Measurements from ENCODE around the gene AUTS2.
A peak's percentile ranks its signal among the peaks of the same experiment; 100 is the strongest.

The AUTS2 gene

DNA sequence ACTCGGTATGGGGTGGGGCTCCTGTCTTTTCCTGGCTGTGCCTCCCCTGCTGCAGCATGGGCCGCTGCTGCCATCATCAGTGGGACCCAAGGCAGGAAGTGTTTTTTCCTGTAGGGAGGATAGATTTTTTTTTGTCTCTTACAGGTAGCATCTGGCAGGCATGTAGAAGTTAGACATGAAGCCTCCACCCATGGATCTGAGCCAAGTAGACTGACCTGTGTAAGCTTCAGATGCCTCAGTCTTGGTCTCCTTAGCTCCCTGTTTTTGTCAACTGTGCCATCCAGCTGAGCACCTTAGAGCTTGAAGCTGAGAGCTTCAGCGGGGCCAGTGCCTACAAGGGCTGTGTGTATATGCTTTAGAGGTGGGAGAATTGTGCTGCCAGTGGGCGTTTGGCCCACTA, 93.5 kb downstream of the AUTS2 start:
- no peak for DNase-seq

- DNase-seq = no peak
Observed at GRCh38 chr7:69692611-69693010, 94.3 kb downstream of the AUTS2 start.

- DNase-seq = no peak
Observed at GRCh38 chr7:69693042-69693441, 94.8 kb downstream of the AUTS2 start.

DNA sequence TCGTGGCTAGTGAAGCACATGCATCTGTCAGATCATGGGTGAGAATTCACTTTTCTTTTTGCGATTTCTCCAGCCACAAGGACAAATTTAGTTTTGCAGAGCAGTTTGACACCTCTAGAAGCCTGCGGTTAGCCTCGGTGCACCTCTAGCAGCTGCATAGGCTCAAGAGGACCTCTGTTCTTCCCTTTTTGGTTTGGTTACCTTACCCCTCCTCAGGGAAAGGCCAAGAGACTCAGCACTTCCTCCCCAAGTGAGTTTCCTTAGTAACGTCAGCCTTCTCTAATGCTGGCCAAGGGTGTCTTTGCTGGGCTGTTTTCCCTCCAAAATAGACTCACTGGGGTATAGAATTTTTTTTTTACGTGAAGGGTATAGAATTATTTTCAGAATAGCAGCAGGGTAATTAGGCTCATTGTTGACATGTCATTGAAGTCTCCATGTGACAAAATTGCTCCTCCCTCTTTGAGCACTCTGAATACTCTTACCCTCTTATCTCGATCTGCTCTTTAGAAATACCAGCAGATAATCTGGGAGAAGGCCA, 97.8 kb downstream of the AUTS2 start:
- DNase-seq = no peak

GRCh38 chr7:69696686-69697685, 98.7 kb downstream of the AUTS2 start:
- DNase-seq = no peak

- DNase-seq = no peak
Observed at GRCh38 chr7:69698109-69698825, 100.0 kb downstream of the AUTS2 start.

DNA sequence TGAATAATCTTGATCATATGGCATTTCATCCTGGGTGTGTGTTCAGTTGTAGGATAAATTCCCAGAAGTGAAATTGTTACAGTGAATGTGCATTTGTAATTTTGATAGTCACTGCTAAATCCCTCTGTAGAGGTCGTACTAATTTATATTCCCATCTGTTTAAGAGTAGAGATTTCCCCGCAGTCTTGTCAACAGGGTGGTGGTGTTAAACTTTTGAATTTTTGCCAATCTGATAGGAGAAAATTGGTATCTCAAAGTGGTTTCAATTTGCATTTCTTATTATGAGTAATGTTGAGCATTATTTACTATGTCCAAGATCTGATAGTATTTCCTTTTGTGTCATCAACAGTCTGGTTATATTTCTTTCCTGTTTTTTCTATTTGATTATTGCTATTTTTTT, 101.7 kb downstream of the AUTS2 start:
- no peak for DNase-seq

DNA sequence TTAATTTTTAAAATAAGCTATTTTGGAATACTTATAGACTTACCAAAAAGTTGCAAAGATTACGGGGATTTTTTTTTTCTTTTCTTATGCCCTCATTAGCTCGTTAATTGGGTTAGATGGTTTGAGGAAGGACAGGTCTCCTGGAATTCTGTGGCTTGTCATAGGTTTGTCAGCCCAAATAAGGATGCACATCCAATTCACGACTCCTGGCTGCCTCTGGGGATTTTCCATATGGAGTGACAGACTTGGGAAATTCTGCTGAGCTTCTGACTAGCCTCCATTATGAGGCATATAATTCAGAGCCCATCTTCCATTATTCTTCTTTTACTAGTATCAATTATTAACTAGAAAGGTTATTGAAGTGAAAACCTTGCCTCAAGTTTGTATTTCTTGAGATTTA, 102.1 kb downstream of the AUTS2 start:
- DNase-seq = no peak

- no peak for DNase-seq
Observed at GRCh38 chr7:69701288-69701687, 103.0 kb downstream of the AUTS2 start.

DNA sequence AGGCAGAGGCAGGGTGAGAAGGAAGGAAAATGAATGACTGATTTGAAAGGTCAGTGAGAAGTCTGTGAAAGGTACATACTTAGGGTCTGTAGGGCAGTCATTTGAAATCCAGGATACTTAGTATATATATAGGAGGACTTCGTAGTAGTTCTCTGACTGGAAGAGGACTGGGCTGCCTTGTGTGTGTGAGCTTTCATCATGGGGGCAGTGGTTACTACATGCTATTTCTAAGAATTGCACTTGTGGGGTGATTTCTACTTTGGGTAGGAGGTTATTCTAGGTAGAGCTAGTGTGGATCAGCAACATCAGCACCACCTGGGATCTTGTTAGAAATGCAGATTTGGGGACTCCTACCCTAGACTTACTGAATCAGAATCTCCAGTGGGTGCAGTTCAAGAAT, 104.1 kb downstream of the AUTS2 start:
- no peak for DNase-seq

- no peak for DNase-seq
Observed at GRCh38 chr7:69703099-69703498, 104.8 kb downstream of the AUTS2 start.

- no peak for DNase-seq
Observed at GRCh38 chr7:69706070-69706469, 107.8 kb downstream of the AUTS2 start.

GRCh38 chr7:69708857-69709256, 110.6 kb downstream of the AUTS2 start:
- peak; percentile 8 for DNase-seq

GRCh38 chr7:69710768-69711438, 112.6 kb downstream of the AUTS2 start:
- no peak for DNase-seq

DNA sequence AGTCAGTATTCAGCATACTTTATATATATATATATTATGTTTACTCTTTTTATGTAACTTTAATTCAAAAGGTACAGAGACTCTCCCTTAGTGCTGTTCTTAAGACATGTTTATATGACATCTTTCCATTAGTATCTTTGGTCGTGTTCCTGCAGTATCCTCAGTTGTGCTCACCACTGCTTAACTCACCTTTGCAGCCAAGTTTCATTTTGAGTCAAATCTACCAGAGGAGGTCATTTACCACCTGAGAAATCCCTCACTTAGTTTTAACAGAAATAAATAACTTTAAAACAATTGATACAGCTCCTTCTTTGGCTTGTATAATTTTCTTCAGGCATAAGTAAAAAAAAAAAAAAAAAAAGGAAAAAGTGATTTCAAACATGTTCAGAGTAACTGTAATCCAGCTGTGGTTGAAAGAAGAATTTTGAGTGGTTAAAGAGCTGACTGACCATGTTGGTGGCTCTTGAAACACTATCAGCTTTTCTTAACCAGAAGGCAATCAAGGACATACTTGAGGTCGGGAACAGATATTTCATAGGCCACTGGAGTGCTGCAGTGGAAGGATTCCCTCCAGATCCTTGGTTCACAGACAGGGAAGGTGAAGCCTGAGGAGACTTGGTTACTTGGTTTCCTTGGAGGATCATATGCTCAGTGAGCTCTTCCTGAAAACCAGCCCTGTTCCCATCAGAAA, 116.8 kb downstream of the AUTS2 start:
- DNase-seq = no peak

DNA sequence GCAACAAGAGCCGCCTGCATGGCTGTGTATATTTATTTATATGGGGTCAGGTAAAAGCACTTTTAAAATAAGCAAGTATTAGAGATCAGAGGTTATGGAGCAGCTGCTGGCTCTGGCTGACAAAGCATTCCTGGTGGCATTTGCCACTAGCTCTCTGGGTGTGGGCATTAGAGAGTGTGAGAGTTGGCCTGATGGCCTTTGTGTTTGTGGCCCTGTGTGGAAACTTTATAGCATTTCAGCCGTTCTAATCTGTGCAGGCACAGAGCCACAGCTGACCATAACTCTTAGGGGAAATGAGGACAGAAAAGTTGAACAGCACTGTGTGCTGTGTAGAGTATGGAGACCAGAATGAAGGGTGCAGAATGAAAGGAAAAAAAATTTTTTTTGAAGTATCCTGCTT, 118.9 kb downstream of the AUTS2 start:
- DNase-seq = no peak

DNA sequence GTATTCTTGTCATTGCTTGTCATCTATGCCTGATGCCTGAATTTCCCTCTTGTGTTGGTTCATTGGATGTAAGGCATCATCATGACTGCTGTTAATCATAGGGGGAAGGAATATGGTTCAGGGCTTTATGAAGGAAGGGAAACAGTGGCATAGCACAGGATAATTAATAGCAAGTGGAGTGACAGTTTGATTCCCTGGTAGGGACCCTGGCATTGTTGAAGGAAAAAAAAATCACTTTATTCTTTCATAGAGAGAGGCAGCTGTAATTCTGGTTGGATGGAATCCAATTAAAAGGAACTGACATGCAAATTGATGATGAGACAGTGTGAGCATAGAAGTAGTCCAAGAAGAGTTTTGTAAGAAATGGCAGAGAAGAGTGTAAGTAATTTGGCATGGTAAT, 121.4 kb downstream of the AUTS2 start:
- DNase-seq = no peak

DNA sequence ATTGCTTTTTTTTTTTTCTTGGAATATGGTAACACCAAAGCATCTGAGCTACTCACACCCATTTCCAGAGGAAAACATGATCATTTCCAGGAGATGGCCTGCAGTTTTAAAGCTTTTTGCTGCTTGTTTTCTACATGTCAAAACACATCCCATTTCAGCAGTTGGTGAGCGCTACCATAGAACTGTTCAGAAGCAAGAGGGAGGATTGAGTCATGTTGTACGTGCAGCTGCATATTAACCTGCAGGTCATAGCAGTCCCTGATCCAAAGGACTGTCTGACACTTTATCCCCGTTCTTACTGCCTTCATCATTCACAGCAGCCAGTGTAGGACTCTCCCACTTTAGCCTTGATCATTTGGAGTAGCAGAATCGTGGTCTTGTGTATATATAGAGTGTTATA, 124.6 kb downstream of the AUTS2 start:
- DNase-seq = no peak

DNA sequence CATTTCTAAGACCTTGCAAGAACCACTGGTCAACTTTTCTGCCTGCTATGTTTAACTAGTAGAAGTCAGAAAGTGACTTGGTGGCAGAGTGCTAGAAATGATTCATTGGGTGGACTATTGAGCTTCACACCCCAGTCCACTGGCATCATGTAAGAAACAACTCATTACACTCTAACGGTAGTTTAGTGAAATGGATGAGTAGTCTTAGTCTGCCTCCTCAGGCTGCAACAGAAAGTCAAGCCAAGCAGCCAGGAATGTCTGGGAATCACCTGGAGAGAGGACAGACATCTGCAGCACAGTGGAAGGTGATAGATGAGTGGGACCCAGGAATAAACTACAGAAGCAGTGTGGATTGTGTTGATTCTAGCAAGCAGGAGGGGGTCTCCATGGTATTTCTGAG, 125.4 kb downstream of the AUTS2 start:
- no peak for DNase-seq

DNA sequence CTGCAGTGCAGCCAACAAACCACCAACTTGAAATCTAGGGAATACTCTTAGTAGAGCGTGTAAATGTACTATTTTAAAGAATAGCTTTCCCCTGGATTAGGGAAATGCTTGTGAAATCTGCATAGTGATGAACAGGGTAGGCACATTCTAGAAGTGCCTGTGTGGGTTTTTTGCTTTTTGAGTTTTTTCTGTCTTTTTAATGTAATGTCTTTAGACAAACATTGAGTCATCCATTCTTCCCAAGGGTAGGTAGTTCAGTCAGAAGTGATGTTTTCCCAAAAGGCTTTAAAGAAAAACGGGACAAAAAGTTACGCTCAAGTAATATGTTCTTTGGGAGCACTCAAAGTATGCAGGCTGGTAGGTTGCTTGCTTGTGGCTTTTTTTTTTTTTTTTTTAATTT, 130.0 kb downstream of the AUTS2 start:
- DNase-seq = no peak

DNA sequence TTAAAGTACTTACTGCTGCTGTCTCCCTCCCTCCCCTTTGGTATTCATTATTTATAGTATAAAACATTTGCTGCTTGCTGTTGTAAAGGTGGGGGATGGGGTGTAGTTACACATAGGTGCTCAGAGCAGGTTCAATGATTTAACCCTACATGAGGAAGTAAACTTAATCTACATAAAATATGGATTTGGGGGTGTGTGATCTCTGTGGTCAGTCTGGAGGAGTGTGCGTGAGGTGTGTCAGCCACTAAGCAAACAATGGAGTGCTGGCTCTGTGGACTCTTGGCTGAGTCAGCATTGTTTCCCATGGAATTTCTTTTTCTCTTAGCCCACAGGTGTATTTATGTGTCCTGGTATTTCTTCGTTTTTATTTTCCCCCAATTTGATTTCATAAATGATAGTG, 133.9 kb downstream of the AUTS2 start:
- no peak for DNase-seq

- no peak for DNase-seq
Observed at GRCh38 chr7:69735582-69735981, 137.3 kb downstream of the AUTS2 start.
